IMR-90 (cell line): ENCODE results near the gene PAAF1. TPM values are rescaled to one million over a fixed set of nuclear protein-coding genes. Genes with fewer than 3 reads are reported as not detected.
A peak's percentile ranks its signal among the peaks of the same experiment; 100 is the strongest.

Source experiments
- ATAC-seq: fragments of 200-7000 bp; cut with Tn5 transposase; 2 replicates; pipeline ENCODE4 v1.9.1; 2020; ENCODE audit warnings: low read depth, mild to moderate bottlenecking, moderate library complexity
- BruUV-seq: library from RNA; stranded (reverse); fragments of 400-500 nt; replicated peaks from 2 replicates; lab custom pipeline; 2021; lab: Mats Ljungman, UMichigan
- CTCF ChIA-PET: fragments of 300-600 bp; formaldehyde crosslinking; extraction: SDS; loops from one replicate; lab custom pipeline; 2021; ENCODE audit warnings: antibody characterized with exemption; lab: Yijun Ruan, JAX
- POLR2A ChIA-PET: fragments of 300-600 bp; sonication (Branson Sonifier 250); formaldehyde crosslinking; loops from one replicate; lab custom pipeline; 2022; ENCODE audit warnings: antibody characterized with exemption; ENCODE audit not compliant: unreplicated experiment; lab: Charles Lee
- DNase-seq: peaks from one replicate; pipeline ENCODE4 v3.0.0; 2013
- H2AFZ ChIP-seq: replicated peaks from 2 replicates; pipeline ENCODE3; 2013; ENCODE audit warnings: low read length, mild to moderate bottlenecking; ENCODE audit not compliant: poor library complexity
- H2AK5ac ChIP-seq: 2 replicates; pipeline ENCODE4 v1.6.1; 2013; ENCODE audit warnings: low read depth, low read length, inconsistent platforms
- H2AK9ac ChIP-seq: replicated peaks from 2 replicates; pipeline ENCODE3; 2013; ENCODE audit warnings: mild to moderate bottlenecking, low read depth, low read length, moderate library complexity; ENCODE audit not compliant: poor library complexity
- H2BK120ac ChIP-seq: 2 replicates; pipeline ENCODE4 v1.6.1; 2013; ENCODE audit warnings: low read depth, low read length, inconsistent platforms
- H2BK15ac ChIP-seq: 3 replicates; pipeline ENCODE4 v1.6.1; 2013; ENCODE audit warnings: low read depth, low read length, inconsistent platforms
- H2BK20ac ChIP-seq: 2 replicates; pipeline ENCODE4 v1.6.1; 2013; ENCODE audit warnings: low read depth, mild to moderate bottlenecking, inconsistent platforms, low read length, moderate library complexity
- H2BK5ac ChIP-seq: 2 replicates; pipeline ENCODE4 v1.6.1; 2013; ENCODE audit warnings: mild to moderate bottlenecking, low read depth, low read length, inconsistent platforms; ENCODE audit not compliant: poor library complexity, severe bottlenecking
- H3K14ac ChIP-seq: replicated peaks from 2 replicates; pipeline ENCODE4 v1.6.1; 2013; ENCODE audit warnings: low read depth, low read length, inconsistent platforms
- H3K18ac ChIP-seq: 2 replicates; pipeline ENCODE4 v1.6.1; 2013; ENCODE audit warnings: low read depth, low read length, control low read depth
- H3K23ac ChIP-seq: 2 replicates; pipeline ENCODE4 v1.6.1; 2013; ENCODE audit warnings: low read depth, low read length, inconsistent platforms
- H3K27ac ChIP-seq: 2 replicates; pipeline ENCODE4 v1.5.1; 2013; ENCODE audit warnings: mild to moderate bottlenecking, control low read depth, low read length; ENCODE audit not compliant: insufficient read depth
- H3K27me3 ChIP-seq: 2 replicates; pipeline ENCODE4 v1.6.1; 2013; ENCODE audit warnings: low read length; ENCODE audit not compliant: control insufficient read depth, insufficient read depth
- H3K36me3 ChIP-seq: 2 replicates; pipeline ENCODE4 v1.6.1; 2013; ENCODE audit warnings: low read length, mixed read lengths; ENCODE audit not compliant: control insufficient read depth, insufficient read depth
- H3K4ac ChIP-seq: 2 replicates; pipeline ENCODE4 v1.6.1; 2013; ENCODE audit warnings: low read depth, low read length, inconsistent platforms
- H3K4me1 ChIP-seq: 2 replicates; pipeline ENCODE4 v1.6.1; 2013; ENCODE audit warnings: low read length, mixed read lengths; ENCODE audit not compliant: control insufficient read depth, insufficient read depth
- H3K4me2 ChIP-seq: 2 replicates; pipeline ENCODE4 v1.6.1; 2013; ENCODE audit warnings: low read depth, mild to moderate bottlenecking, control low read depth, low read length, moderate library complexity
- H3K4me3 ChIP-seq: 2 replicates; pipeline ENCODE4 v1.5.1; 2013; ENCODE audit warnings: low read depth, mild to moderate bottlenecking, control low read depth, low read length, moderate library complexity; ENCODE audit not compliant: insufficient read depth
- H3K56ac ChIP-seq: 2 replicates; pipeline ENCODE4 v1.6.1; 2013; ENCODE audit warnings: low read length, inconsistent platforms; ENCODE audit not compliant: insufficient read depth; ENCODE audit errors: extremely low read depth
- H3K79me1 ChIP-seq, 2 experiments: 2 replicates each; pipeline ENCODE4 v1.6.1; 2013; ENCODE audit warnings: low read length in 2 of 2, inconsistent platforms in 1 of 2, low read depth in 1 of 2
- H3K9ac ChIP-seq: 2 replicates; pipeline ENCODE4 v1.6.1; 2013; ENCODE audit warnings: low read depth, low read length, control low read depth
- H3K9me1 ChIP-seq: 2 replicates; pipeline ENCODE4 v1.6.1; 2013; ENCODE audit warnings: low read length, inconsistent platforms; ENCODE audit not compliant: insufficient read depth
- H3K9me3 ChIP-seq: 2 replicates; pipeline ENCODE4 v1.6.1; 2013; ENCODE audit warnings: low read length; ENCODE audit not compliant: control insufficient read depth, insufficient read depth
- H4K20me1 ChIP-seq: 2 replicates; pipeline ENCODE4 v1.6.1; 2013; ENCODE audit warnings: low read length, inconsistent platforms; ENCODE audit not compliant: insufficient read depth
- H4K5ac ChIP-seq: 2 replicates; pipeline ENCODE4 v1.6.1; 2013; ENCODE audit warnings: mild to moderate bottlenecking, low read depth, low read length, control low read depth
- H4K8ac ChIP-seq, 2 experiments: 2 replicates each; pipeline ENCODE4 v1.6.1; 2013; ENCODE audit warnings: low read depth in 2 of 2, low read length in 2 of 2, control low read depth in 1 of 2, inconsistent platforms in 1 of 2
- H4K91ac ChIP-seq: 2 replicates; pipeline ENCODE4 v1.6.1; 2013; ENCODE audit warnings: low read depth, low read length, inconsistent platforms; ENCODE audit not compliant: insufficient read depth
- BHLHE40 ChIP-seq: fragments of 150-350 bp; IDR thresholded peaks from 2 replicates; pipeline ENCODE4 v1.6.1; 2016; ENCODE audit warnings: mild to moderate bottlenecking, low read depth, low read length
- CEBPB ChIP-seq: IDR thresholded peaks from 2 replicates; pipeline ENCODE4 v1.6.1; 2012; ENCODE audit warnings: low read depth, low read length, improper control_type of control experiment
- CHD1 ChIP-seq: IDR thresholded peaks from 2 replicates; pipeline ENCODE4 v1.6.1; 2012; ENCODE audit warnings: low read depth, low read length, improper control_type of control experiment
- ELK1 ChIP-seq: fragments of 150-350 bp; IDR thresholded peaks from 2 replicates; pipeline ENCODE4 v1.6.1; 2016; ENCODE audit warnings: low read depth, mild to moderate bottlenecking, low read length, moderate library complexity, borderline replicate concordance
- FOS ChIP-seq: fragments of 150-350 bp; IDR thresholded peaks from 2 replicates; pipeline ENCODE4 v1.6.1; 2016; ENCODE audit warnings: low read depth, low read length
- MAFK ChIP-seq: IDR thresholded peaks from 2 replicates; pipeline ENCODE4 v1.6.1; 2012; ENCODE audit warnings: low read depth, low read length, improper control_type of control experiment
- MAZ ChIP-seq: IDR thresholded peaks from 2 replicates; pipeline ENCODE4 v1.6.1; 2012; ENCODE audit warnings: low read depth, mild to moderate bottlenecking, low read length, improper control_type of control experiment, moderate library complexity, borderline replicate concordance
- MXI1 ChIP-seq: IDR thresholded peaks from 2 replicates; pipeline ENCODE4 v1.6.1; 2012; ENCODE audit warnings: low read depth, mild to moderate bottlenecking, low read length, moderate library complexity, borderline replicate concordance
- NFE2L2 ChIP-seq: fragments of 150-350 bp; IDR thresholded peaks from 2 replicates; pipeline ENCODE4 v1.6.1; 2016; ENCODE audit warnings: low read depth, mild to moderate bottlenecking, low read length
- RAD21 ChIP-seq: IDR thresholded peaks from 2 replicates; pipeline ENCODE4 v1.6.1; 2012; ENCODE audit warnings: low read length, improper control_type of control experiment
- RCOR1 ChIP-seq: IDR thresholded peaks from 2 replicates; pipeline ENCODE4 v1.6.1; 2012; ENCODE audit warnings: mild to moderate bottlenecking, low read length, improper control_type of control experiment; ENCODE audit not compliant: insufficient replicate concordance
- RFX5 ChIP-seq: IDR thresholded peaks from 2 replicates; pipeline ENCODE4 v1.8.0; 2012; ENCODE audit warnings: low read depth, mild to moderate bottlenecking, low read length, moderate library complexity
- SMC3 ChIP-seq: fragments of 150-350 bp; IDR thresholded peaks from 2 replicates; pipeline ENCODE4 v1.6.1; 2016; ENCODE audit warnings: low read depth, mild to moderate bottlenecking, antibody characterized with exemption, low read length, moderate library complexity
- USF2 ChIP-seq: fragments of 150-350 bp; IDR thresholded peaks from 2 replicates; pipeline ENCODE4 v1.6.1; 2017; ENCODE audit warnings: mild to moderate bottlenecking, antibody characterized with exemption, low read length, low read depth
- WGBS, 2 experiments: methylation state at CpG; one replicate each; pipeline versions ENCODE4 v1.1.5 to v1.1.7; 2013; ENCODE audit warnings: missing lambda C conversion rate in 2 of 2; ENCODE audit not compliant: insufficient read length in 1 of 2; ENCODE audit errors: extremely low coverage in 2 of 2; 5-methylcytosine and 5-hydroxymethylcytosine counted together
- dilution Hi-C: fragments of 300-500 bp; cut with HindIII; formaldehyde crosslinking; loops from one replicate; pipeline ENCODE4 v1.14.3; 2018; ENCODE audit warnings: low sequenced_read_pairs; ENCODE audit not compliant: unreplicated experiment
- in situ Hi-C: fragments of 300-500 bp; cut with MboI; formaldehyde crosslinking; loops from 3 replicates; pipeline ENCODE4 v1.14.3; 2019; ENCODE audit warnings: low sequenced_read_pairs, inconsistent platforms, mixed read lengths
- intact Hi-C: fragments of 100-400 bp; cut with micrococcal nuclease; formaldehyde crosslinking; loops from 2 replicates; pipeline ENCODE4 v1.10.0; 2022
- polyA plus RNA-seq, 3 experiments: library from polyadenylated mRNA; depleted of rRNA; stranded (reverse); fragments of >200 nt; gene quantifications; 2 replicates each; pipeline ENCODE4 v1.2.3, GENCODE V29; 2012; ENCODE audit warnings: low replicate concordance in 1 of 3
- total RNA-seq: library from RNA; depleted of rRNA; stranded (reverse); fragments of >200 nt; gene quantifications from 2 replicates; pipeline ENCODE4 v1.2.3, GENCODE V29; 2012

The PAAF1 gene
- total and polyA plus RNA-seq, 2 of the 4 experiments (the other 2 are of a cell fraction): 15.1 to 16.4 TPM

DNA sequence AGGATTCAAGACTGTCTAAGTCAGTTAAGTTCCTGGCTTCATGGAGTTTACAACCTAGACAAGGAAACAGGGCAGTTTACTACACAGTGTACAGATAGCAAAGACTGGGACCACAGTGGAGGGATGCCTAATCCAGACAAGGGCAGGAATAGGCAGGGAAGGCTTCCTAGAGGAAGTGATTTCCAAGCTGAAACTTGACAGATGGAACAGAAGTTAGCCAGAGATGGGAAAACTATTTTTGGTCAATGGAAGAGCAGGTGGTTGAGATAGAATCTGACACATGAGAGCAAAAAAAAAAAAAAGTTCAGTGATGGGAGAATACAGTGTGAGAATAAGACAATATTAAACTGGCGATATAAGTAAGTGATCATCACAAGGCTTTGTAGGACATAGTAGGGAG lies 1.4 kb upstream of the PAAF1 start:
- H3K56ac ChIP-seq: no peak overlapping the region
- peaks cover 5% of the 10 kb centered on the region for H3K4me1 ChIP-seq
- H3K4me3 ChIP-seq: no peak overlapping the region
- ChIA-PET POLR2A (no interaction called here), CTCF (no interaction called here)
- H3K4me2 ChIP-seq: peak overlapping the region; percentile 97
- in situ Hi-C loops (no loop called here), intact Hi-C loops (loop anchor here (5.0 kb wide), 1 partner anchor 88 kb away; the partner anchor contains the start of gene MRPL48), dilution Hi-C loops (no loop called here)
- peak overlapping the region; percentile 99; the same call in 1 of the 2 replicates for H3K9ac ChIP-seq
- no peak overlapping the region for H2BK15ac ChIP-seq
- no peak overlapping the region for H2BK5ac ChIP-seq
- no peak overlapping the region for H2AK9ac ChIP-seq
- TF ChIP-seq NFE2L2 (no peak), ELK1 (no peak), BHLHE40 (no peak), RAD21 (no peak), SMC3 (no peak), MAZ (no peak), MAFK (no peak), CEBPB (no peak), CHD1 (no peak), RFX5 (no peak), FOS (no peak), MXI1 (no peak), RCOR1 (no peak), USF2 (no peak)
- H2BK120ac ChIP-seq: no peak overlapping the region
- H4K8ac ChIP-seq: no peak overlapping the region
- H2BK20ac ChIP-seq: no peak overlapping the region
- H3K27me3 ChIP-seq: no peaks in the 10 kb centered on the region
- no peak overlapping the region for H3K4ac ChIP-seq
- no peak overlapping the region for H3K18ac ChIP-seq
- H4K91ac ChIP-seq: no peak overlapping the region
- H3K36me3 ChIP-seq: peaks cover 13% of the 10 kb centered on the region
- no peak overlapping the region for H4K5ac ChIP-seq
- H3K23ac ChIP-seq: peak overlapping the region; percentile 41; the same call in 1 of the 2 replicates
- no peak overlapping the region for H2AFZ ChIP-seq
- H3K79me1 ChIP-seq: peaks cover 33 to 55% of the 10 kb centered on the region in 2 experiments
- H3K9me3 ChIP-seq: no peaks in the 10 kb centered on the region
- BruUV-seq: no TSS peak
- H3K9me1 ChIP-seq: peaks cover 3% of the 10 kb centered on the region; the same call in 1 of the 2 replicates
- no peaks in the 10 kb centered on the region for H4K20me1 ChIP-seq
- peak overlapping the region; percentile 20; the same call in 1 of the 2 replicates for H3K14ac ChIP-seq
- no peak for DNase-seq
- no peak overlapping the region for H3K27ac ChIP-seq
- ATAC-seq: no peak
- H2AK5ac ChIP-seq: no peak overlapping the region
- 100% methylated on average over 1 of the region's 1 CpG; no CpG with 5 or more reads in 1 of the 2 experiments for WGBS, 2 experiments
